Measurements from ENCODE around the gene TOR1AIP1. TPM values are rescaled to one million over a fixed set of nuclear protein-coding genes. Genes with fewer than 3 reads are reported as not detected.
"Not testable (repeated sequence)": the region's sequence is repeated elsewhere in the genome, so short reads cannot be mapped to it uniquely, and the experiment has no call there.

TOR1AIP1 gene
- total RNA-seq, 1 experiment from 2014 or later, result 52.4 TPM

GRCh38 chr1:179954493-179955286 is 72.6 kb downstream of the TOR1AIP1 start, which contains the start of gene CEP350:
Gene CEP350, plus strand, starts transcription at chr1:179954810. Its CDS starts 31,372 bp downstream, at chr1:179986182.
- intact Hi-C loops (cut with micrococcal nuclease), result loop anchor here (1.0 to 5.0 kb wide), 4 partner anchors 72 to 213 kb away; partner anchors contain the start of genes QSOX1 and TOR1AIP1

GRCh38 chr1:179955287-179955680 is 73.2 kb downstream of the TOR1AIP1 start:
- Mint-ChIP-seq H3K4me3 (ENCODE audit: unreplicated experiment) (peak overlapping the region; percentile 84), H3K36me3 (ENCODE audit: insufficient read depth, unreplicated experiment) (peaks cover 6% of the 10 kb centered on the region), H3K4me1 (ENCODE audit: insufficient read depth, unreplicated experiment) (peaks cover 14% of the 10 kb centered on the region), H3K9me3 (ENCODE audit: unreplicated experiment) (no peaks in the 10 kb centered on the region), H3K27ac (ENCODE audit: low read depth, unreplicated experiment) (peak overlapping the region; percentile 87), H3K27me3 (ENCODE audit: insufficient read depth, unreplicated experiment) (no peaks in the 10 kb centered on the region)
- ChIA-PET CTCF (interaction anchor here (2.7 kb wide), 1 partner anchor 28 kb away, joined by 9 read pairs; no protein-coding TSS in a partner anchor), POLR2A (interaction anchor here (0.7 to 5.9 kb wide), 23 partner anchors 10 to 896 kb away, joined by 3 to 108 read pairs (median 11); partner anchors contain the start of genes QSOX1, TOR1AIP1 and TOR1AIP2)
- TF ChIP-seq, protein P1, sequence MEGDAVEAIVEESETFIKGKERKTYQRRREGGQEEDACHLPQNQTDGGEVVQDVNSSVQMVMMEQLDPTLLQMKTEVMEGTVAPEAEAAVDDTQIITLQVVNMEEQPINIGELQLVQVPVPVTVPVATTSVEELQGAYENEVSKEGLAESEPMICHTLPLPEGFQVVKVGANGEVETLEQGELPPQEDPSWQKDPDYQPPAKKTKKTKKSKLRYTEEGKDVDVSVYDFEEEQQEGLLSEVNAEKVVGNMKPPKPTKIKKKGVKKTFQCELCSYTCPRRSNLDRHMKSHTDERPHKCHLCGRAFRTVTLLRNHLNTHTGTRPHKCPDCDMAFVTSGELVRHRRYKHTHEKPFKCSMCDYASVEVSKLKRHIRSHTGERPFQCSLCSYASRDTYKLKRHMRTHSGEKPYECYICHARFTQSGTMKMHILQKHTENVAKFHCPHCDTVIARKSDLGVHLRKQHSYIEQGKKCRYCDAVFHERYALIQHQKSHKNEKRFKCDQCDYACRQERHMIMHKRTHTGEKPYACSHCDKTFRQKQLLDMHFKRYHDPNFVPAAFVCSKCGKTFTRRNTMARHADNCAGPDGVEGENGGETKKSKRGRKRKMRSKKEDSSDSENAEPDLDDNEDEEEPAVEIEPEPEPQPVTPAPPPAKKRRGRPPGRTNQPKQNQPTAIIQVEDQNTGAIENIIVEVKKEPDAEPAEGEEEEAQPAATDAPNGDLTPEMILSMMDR (IDR thresholded peaks at IDR 0.05; ENCODE audit: unreplicated experiment), result no peak
- DNase-seq (ENCODE audit: unreplicated experiment), result no peak
- intact Hi-C loops (cut with micrococcal nuclease), result loop anchor here (2.0 to 5.0 kb wide), 3 partner anchors 74 to 212 kb away; partner anchors contain the start of gene QSOX1
- BruUV-seq (replicated peaks), result no TSS peak

More at GRCh38 chr1:179954493-179955286, 72.6 kb downstream of the TOR1AIP1 start, which contains the start of gene CEP350:
- CTCF ChIA-PET, result interaction anchor here (0.5 to 2.7 kb wide), 5 partner anchors 11 to 105 kb away, joined by 3 to 9 read pairs (median 3); no protein-coding TSS in a partner anchor
- Mint-ChIP-seq H3K27me3 (ENCODE audit: insufficient read depth, unreplicated experiment) (no peaks in the 10 kb centered on the region), H3K4me3 (ENCODE audit: unreplicated experiment) (peak within 1 kb of the TSS; percentile 84), H3K4me1 (ENCODE audit: insufficient read depth, unreplicated experiment) (peaks cover 14% of the 10 kb centered on the region), H3K36me3 (ENCODE audit: insufficient read depth, unreplicated experiment) (peaks cover 6% of the 10 kb centered on the region), H3K9me3 (ENCODE audit: unreplicated experiment) (no peaks in the 10 kb centered on the region), H3K27ac (ENCODE audit: low read depth, unreplicated experiment) (peak within 1 kb of the TSS; percentile 87)
- no TSS peak for BruUV-seq (replicated peaks)
- DNase-seq (ENCODE audit: unreplicated experiment), result peak; percentile 100
- POLR2A ChIA-PET, result interaction anchor here (0.5 to 5.9 kb wide), 39 partner anchors 10 to 1460 kb away, joined by 3 to 108 read pairs (median 4); partner anchors contain the start of genes ACBD6, QSOX1, TOR1AIP1 and TOR1AIP2
- TF ChIP-seq, protein P1 (IDR thresholded peaks at IDR 0.05; ENCODE audit: unreplicated experiment), result no peak

- Mint-ChIP-seq H3K4me3 (ENCODE audit: unreplicated experiment) (peak overlapping the region; percentile 84), H3K27me3 (ENCODE audit: insufficient read depth, unreplicated experiment) (no peaks in the 10 kb centered on the region), H3K4me1 (ENCODE audit: insufficient read depth, unreplicated experiment) (peaks cover 14% of the 10 kb centered on the region), H3K9me3 (ENCODE audit: unreplicated experiment) (no peaks in the 10 kb centered on the region), H3K27ac (ENCODE audit: low read depth, unreplicated experiment) (peak overlapping the region; percentile 87), H3K36me3 (ENCODE audit: insufficient read depth, unreplicated experiment) (peaks cover 6% of the 10 kb centered on the region)
- TF ChIP-seq, protein P1 (IDR thresholded peaks at IDR 0.05; ENCODE audit: unreplicated experiment), result no peak
- ChIA-PET POLR2A (interaction anchor here (0.7 to 5.9 kb wide), 19 partner anchors 9 to 897 kb away, joined by 3 to 108 read pairs (median 15); partner anchors contain the start of genes QSOX1, TOR1AIP1 and TOR1AIP2), CTCF (interaction anchor here (0.6 kb wide), 2 partner anchors 41 to 274 kb away, joined by 3 read pairs; no protein-coding TSS in a partner anchor)
- TSS peak; percentile 44 for BruUV-seq (replicated peaks)
- DNase-seq (ENCODE audit: unreplicated experiment), result no peak
- intact Hi-C loops (cut with micrococcal nuclease), result loop anchor here (2.0 to 5.0 kb wide), 3 partner anchors 73 to 212 kb away; partner anchors contain the start of gene QSOX1
These were observed 73.6 kb downstream of the TOR1AIP1 start for GRCh38 chr1:179955731-179956130.

- TF ChIP-seq, protein P1 (IDR thresholded peaks at IDR 0.05; ENCODE audit: unreplicated experiment), result no peak
- intact Hi-C loops (cut with micrococcal nuclease), result loop anchor here (5.0 kb wide), 1 partner anchor 209 kb away; no protein-coding TSS in a partner anchor
- CTCF ChIA-PET, result no interaction called here
- Mint-ChIP-seq H3K9me3 (ENCODE audit: unreplicated experiment) (no peaks in the 10 kb centered on the region), H3K4me3 (ENCODE audit: unreplicated experiment) (no peak overlapping the region), H3K27me3 (ENCODE audit: insufficient read depth, unreplicated experiment) (no peaks in the 10 kb centered on the region), H3K27ac (ENCODE audit: low read depth, unreplicated experiment) (no peak overlapping the region), H3K4me1 (ENCODE audit: insufficient read depth, unreplicated experiment) (peaks cover 14% of the 10 kb centered on the region), H3K36me3 (ENCODE audit: insufficient read depth, unreplicated experiment) (peaks cover 6% of the 10 kb centered on the region)
- POLR2A ChIA-PET, result interaction anchor here (1.0 to 1.8 kb wide), 4 partner anchors 9 to 76 kb away, joined by 4 to 8 read pairs (median 5); no protein-coding TSS in a partner anchor
- BruUV-seq (replicated peaks), result no TSS peak
- no peak for DNase-seq (ENCODE audit: unreplicated experiment)
These were observed 76.3 kb downstream of the TOR1AIP1 start for GRCh38 chr1:179958359-179958758.

- ChIA-PET POLR2A (interaction anchor here (0.9 kb wide), 1 partner anchor 31 kb away, joined by 3 read pairs; no protein-coding TSS in a partner anchor), CTCF (interaction anchor here (1.2 kb wide), 1 partner anchor 15 kb away, joined by 4 read pairs; no protein-coding TSS in a partner anchor)
- H3K4me3 Mint-ChIP-seq (ENCODE audit: unreplicated experiment); BruUV-seq (replicated peaks); DNase-seq (ENCODE audit: unreplicated experiment); H3K27ac Mint-ChIP-seq (ENCODE audit: low read depth, unreplicated experiment); H3K9me3 Mint-ChIP-seq (ENCODE audit: unreplicated experiment); intact Hi-C loops (cut with micrococcal nuclease); H3K27me3 Mint-ChIP-seq (ENCODE audit: insufficient read depth, unreplicated experiment): not testable (repeated sequence)
- Mint-ChIP-seq H3K4me1 (ENCODE audit: insufficient read depth, unreplicated experiment) (peaks cover 16% of the 10 kb centered on the region), H3K36me3 (ENCODE audit: insufficient read depth, unreplicated experiment) (peaks cover 12% of the 10 kb centered on the region)
These were observed 80.1 kb downstream of the TOR1AIP1 start for GRCh38 chr1:179962168-179962567.
